Measurements from ENCODE around the gene MAP2K5.

GRCh38 chr15:67771189-67771800, 228.8 kb downstream of the MAP2K5 start:
- no peak for TF ChIP-seq CTCF (IDR thresholded peaks at IDR 0.05; ENCODE audit: low read length)
- no peak for TF ChIP-seq EZH2phosphoT487 (IDR thresholded peaks at IDR 0.05; ENCODE audit: low read length)
- no peak for TF ChIP-seq EZH2 (optimal IDR thresholded peaks at IDR 0.05; ENCODE audit: low read depth, low read length)

Measured in MM.1S (cell line).